Osteoblast (primary cell): ENCODE results near the gene RAD54L2. TPM values are rescaled to one million over a fixed set of nuclear protein-coding genes. Genes with fewer than 3 reads are reported as not detected.

ENCODE experiments used
- DNase-seq: peaks from one replicate; pipeline ENCODE4 v3.0.0; 2011; ENCODE audit warnings: low spot score, mixed read lengths; ENCODE audit not compliant: insufficient read length; ENCODE audit errors: missing footprints
- H2AFZ ChIP-seq: 2 replicates; pipeline ENCODE4 v1.6.0; 2011; ENCODE audit warnings: mild to moderate bottlenecking, low read length
- H3K27ac ChIP-seq: 2 replicates; pipeline ENCODE4 v1.5.1; 2011; ENCODE audit warnings: mild to moderate bottlenecking, low read depth, low read length, moderate library complexity
- H3K27me3 ChIP-seq: 2 replicates; pipeline ENCODE4 v1.6.0; 2012; ENCODE audit warnings: mild to moderate bottlenecking, control low read depth, inconsistent platforms, low read length, moderate library complexity; ENCODE audit not compliant: insufficient read depth
- H3K36me3 ChIP-seq: 2 replicates; pipeline ENCODE4 v1.5.1; 2011; ENCODE audit warnings: mild to moderate bottlenecking, low read length, control low read depth, moderate library complexity; ENCODE audit not compliant: insufficient read depth
- H3K4me1 ChIP-seq: 2 replicates; pipeline ENCODE4 v1.5.1; 2011; ENCODE audit warnings: mild to moderate bottlenecking, low read length, control low read depth, moderate library complexity; ENCODE audit not compliant: insufficient read depth
- H3K4me2 ChIP-seq: 2 replicates; pipeline ENCODE4 v1.6.0; 2011; ENCODE audit warnings: mild to moderate bottlenecking, low read length; ENCODE audit not compliant: insufficient read depth
- H3K4me3 ChIP-seq: fragments of 200-600 bp; sonication (generic); 3 replicates; pipeline ENCODE4 v1.5.1; 2012; ENCODE audit warnings: mild to moderate bottlenecking, low read length, inconsistent platforms; ENCODE audit not compliant: insufficient read depth
- H3K79me2 ChIP-seq: 2 replicates; pipeline ENCODE4 v1.6.0; 2012; ENCODE audit warnings: mild to moderate bottlenecking, low read length, control low read depth, inconsistent platforms; ENCODE audit not compliant: insufficient read depth
- H3K9me3 ChIP-seq: 2 replicates; pipeline ENCODE4 v1.5.1; 2011; ENCODE audit warnings: low read depth, low read length, control low read depth
- H4K20me1 ChIP-seq: 2 replicates; pipeline ENCODE4 v1.6.0; 2012; ENCODE audit warnings: mild to moderate bottlenecking, low read length, control low read depth; ENCODE audit not compliant: insufficient read depth
- total RNA-seq: library from RNA; depleted of rRNA; stranded (reverse); fragments of >200 nt; gene quantifications from 2 replicates; pipeline ENCODE4 v1.2.3, GENCODE V29; 2012
- TF ChIP-seq, protein P1 (sequence below): IDR thresholded peaks from 2 replicates; pipeline ENCODE4 v1.5.1; 2011; ENCODE audit warnings: mild to moderate bottlenecking, low read depth, low read length, moderate library complexity; ENCODE audit errors: extremely low read depth

RAD54L2 gene
- total RNA-seq, 1 donor: 23.2 TPM

DNA sequence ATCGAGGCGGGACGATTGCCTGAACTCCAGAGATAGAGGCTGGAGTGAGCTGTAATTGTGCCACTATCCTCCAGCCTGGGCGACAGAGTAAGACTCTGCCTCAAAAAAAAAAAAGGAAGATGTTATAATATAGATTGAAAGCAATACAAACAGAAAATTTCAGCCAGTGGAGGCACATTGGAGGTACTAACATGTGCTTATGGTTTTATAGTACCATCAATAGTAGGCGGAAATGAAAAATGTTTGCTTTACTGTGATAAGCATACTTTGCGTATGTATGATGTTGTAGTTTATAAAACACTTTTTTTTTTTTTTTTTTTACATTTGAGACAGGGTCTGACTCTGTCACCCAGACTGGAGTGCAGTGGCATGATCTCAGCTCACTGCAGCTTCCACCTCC is 8.8 kb downstream of the RAD54L2 start:
- H3K9me3 ChIP-seq: no peaks in the 10 kb centered on the region
- peaks cover 68% of the 10 kb centered on the region for H3K79me2 ChIP-seq
- H3K4me3 ChIP-seq: no peak overlapping the region
- no peak overlapping the region for H3K4me2 ChIP-seq
- H2AFZ ChIP-seq: no peak overlapping the region
- DNase-seq: no peak
- H3K36me3 ChIP-seq: peaks cover 27% of the 10 kb centered on the region
- TF ChIP-seq, protein P1, sequence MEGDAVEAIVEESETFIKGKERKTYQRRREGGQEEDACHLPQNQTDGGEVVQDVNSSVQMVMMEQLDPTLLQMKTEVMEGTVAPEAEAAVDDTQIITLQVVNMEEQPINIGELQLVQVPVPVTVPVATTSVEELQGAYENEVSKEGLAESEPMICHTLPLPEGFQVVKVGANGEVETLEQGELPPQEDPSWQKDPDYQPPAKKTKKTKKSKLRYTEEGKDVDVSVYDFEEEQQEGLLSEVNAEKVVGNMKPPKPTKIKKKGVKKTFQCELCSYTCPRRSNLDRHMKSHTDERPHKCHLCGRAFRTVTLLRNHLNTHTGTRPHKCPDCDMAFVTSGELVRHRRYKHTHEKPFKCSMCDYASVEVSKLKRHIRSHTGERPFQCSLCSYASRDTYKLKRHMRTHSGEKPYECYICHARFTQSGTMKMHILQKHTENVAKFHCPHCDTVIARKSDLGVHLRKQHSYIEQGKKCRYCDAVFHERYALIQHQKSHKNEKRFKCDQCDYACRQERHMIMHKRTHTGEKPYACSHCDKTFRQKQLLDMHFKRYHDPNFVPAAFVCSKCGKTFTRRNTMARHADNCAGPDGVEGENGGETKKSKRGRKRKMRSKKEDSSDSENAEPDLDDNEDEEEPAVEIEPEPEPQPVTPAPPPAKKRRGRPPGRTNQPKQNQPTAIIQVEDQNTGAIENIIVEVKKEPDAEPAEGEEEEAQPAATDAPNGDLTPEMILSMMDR: no peak
- no peak overlapping the region for H3K27ac ChIP-seq
- peaks cover 9% of the 10 kb centered on the region for H4K20me1 ChIP-seq
- no peaks in the 10 kb centered on the region for H3K27me3 ChIP-seq
- no peaks in the 10 kb centered on the region for H3K4me1 ChIP-seq

DNA sequence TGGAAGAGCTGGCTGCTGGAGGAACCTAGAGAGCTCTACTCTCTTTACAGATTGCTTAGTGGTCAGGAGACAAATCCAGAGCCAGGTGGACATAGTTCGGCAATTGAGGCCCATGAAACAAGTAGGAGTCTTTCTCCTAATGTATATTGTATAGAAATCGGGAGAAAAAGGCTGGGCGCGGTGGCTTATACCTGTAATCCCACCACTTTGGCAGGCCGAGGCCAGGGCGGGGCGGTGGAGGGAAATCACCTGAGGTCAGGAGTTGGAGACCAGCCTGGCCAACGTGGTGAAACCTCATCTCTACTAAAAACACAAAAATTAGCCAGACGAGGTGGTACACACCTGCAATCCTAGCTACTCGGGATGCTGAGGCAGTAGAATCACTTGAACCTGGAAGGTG is 10.8 kb downstream of the RAD54L2 start:
- H3K4me2 ChIP-seq: no peak overlapping the region
- no peaks in the 10 kb centered on the region for H3K27me3 ChIP-seq
- peaks cover 23% of the 10 kb centered on the region for H3K36me3 ChIP-seq
- peaks cover 6% of the 10 kb centered on the region for H4K20me1 ChIP-seq
- H3K27ac ChIP-seq: no peak overlapping the region
- H3K9me3 ChIP-seq: no peaks in the 10 kb centered on the region
- peaks cover 59% of the 10 kb centered on the region for H3K79me2 ChIP-seq
- DNase-seq: no peak
- H3K4me3 ChIP-seq: no peak overlapping the region
- no peak overlapping the region for H2AFZ ChIP-seq
- TF ChIP-seq, protein P1: no peak
- no peaks in the 10 kb centered on the region for H3K4me1 ChIP-seq

DNA sequence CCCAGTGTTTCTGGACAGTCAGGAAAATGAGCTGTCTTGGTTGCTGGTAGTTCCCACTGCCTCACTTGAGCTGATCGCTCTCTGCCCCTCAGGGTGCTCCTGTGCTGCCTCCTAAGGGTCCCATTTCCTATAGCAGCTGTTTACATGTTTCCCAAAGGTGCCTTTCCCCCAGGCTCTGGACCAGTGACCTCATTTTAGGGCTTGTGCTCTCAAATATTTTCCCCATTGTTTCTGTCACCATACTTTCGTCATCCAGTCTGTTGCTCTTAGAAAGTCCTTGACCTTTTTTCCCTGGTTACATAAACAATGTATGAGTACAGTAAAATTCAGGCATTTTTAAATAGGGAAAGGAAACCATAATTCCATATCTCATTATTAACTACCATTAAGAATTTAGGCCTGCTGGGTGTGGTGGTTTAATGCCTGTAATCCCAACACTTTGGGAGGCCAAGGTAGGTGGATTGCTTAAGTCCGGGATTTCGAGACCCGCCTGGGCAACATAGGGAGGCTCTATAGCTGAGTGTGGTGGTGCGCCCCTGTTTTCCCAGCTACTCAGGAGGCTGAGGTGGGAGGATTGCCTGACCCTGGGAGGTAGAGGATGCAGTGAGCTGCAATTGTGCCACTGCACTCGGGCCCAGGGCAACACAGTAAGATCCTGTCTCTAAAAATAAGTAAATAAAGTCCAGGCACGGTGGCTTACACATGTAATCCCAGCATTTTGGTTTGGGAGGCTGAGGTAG is 11.7 kb downstream of the RAD54L2 start:
- H3K4me2 ChIP-seq: no peak overlapping the region
- H3K27me3 ChIP-seq: no peaks in the 10 kb centered on the region
- no peak overlapping the region for H3K4me3 ChIP-seq
- H4K20me1 ChIP-seq: peaks cover 5% of the 10 kb centered on the region
- H2AFZ ChIP-seq: no peak overlapping the region
- TF ChIP-seq, protein P1: no peak
- peaks cover 20% of the 10 kb centered on the region for H3K36me3 ChIP-seq
- H3K27ac ChIP-seq: no peak overlapping the region
- peaks cover 51% of the 10 kb centered on the region for H3K79me2 ChIP-seq
- H3K4me1 ChIP-seq: no peaks in the 10 kb centered on the region
- peak; percentile 48 for DNase-seq
- no peaks in the 10 kb centered on the region for H3K9me3 ChIP-seq

GRCh38 chr3:51557993-51558392 is 19.5 kb downstream of the RAD54L2 start:
- H3K9me3 ChIP-seq: no peaks in the 10 kb centered on the region
- no peak for DNase-seq
- no peak overlapping the region for H3K4me2 ChIP-seq
- H3K27ac ChIP-seq: no peak overlapping the region
- peaks cover 16% of the 10 kb centered on the region for H3K36me3 ChIP-seq
- TF ChIP-seq, protein P1: no peak
- H4K20me1 ChIP-seq: peaks cover 10% of the 10 kb centered on the region
- H3K27me3 ChIP-seq: no peaks in the 10 kb centered on the region
- no peak overlapping the region for H3K4me3 ChIP-seq
- H3K4me1 ChIP-seq: peaks cover 2% of the 10 kb centered on the region
- peaks cover 44% of the 10 kb centered on the region for H3K79me2 ChIP-seq
- no peak overlapping the region for H2AFZ ChIP-seq
